Peyer's patch (tissue), 4 donors: Measurements from ENCODE around the gene CPNE9.

Experiments used
- CTCF ChIP-seq, 6 experiments: fragments of 450-650 bp in 4 of 6; fragments of 200-600 bp in 2 of 6; sonication (generic) in 1 of 6; IDR thresholded peaks; one replicate each; pipeline ENCODE4 v1.5.1; 2017 to 2019; ENCODE audit warnings: antibody characterized with exemption in 6 of 6, mild to moderate bottlenecking in 3 of 6, moderate library complexity in 1 of 6
- POLR2A ChIP-seq, 2 donors: fragments of 450-650 bp; IDR thresholded peaks; one replicate each; pipeline ENCODE4 v1.5.1; 2017; ENCODE audit warnings: antibody characterized with exemption in 2 of 2, mild to moderate bottlenecking in 2 of 2, moderate library complexity in 2 of 2

DNA sequence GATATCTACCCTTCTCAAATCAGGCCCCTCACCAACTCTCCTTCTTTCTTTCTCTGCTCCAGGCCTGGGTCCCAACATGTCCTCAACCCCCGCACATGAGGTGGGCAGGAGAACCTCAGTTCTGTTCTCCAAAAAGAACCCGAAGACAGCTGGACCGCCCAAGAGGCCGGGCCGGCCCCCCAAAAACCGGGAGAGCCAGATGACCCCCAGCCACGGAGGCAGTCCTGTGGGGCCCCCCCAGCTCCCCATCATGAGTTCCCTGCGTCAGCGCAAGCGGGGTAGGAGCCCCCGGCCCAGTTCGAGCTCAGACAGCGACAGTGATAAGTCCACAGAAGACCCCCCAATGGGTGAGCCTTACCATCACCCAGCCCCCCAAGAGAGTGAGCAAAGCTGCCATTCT, 40.5 kb downstream of the CPNE9 start:
- TF ChIP-seq CTCF (IDR thresholded peaks at IDR 0.05) (no peak), POLR2A (IDR thresholded peaks at IDR 0.05) (no peak)
